Measurements from ENCODE around the gene EPHA5. TPM values are rescaled to one million over a fixed set of nuclear protein-coding genes. Genes with fewer than 3 reads are reported as not detected.

Gene EPHA5
- total RNA-seq, 6 experiments from 2014 or later = not detected

GRCh38 chr4:65381648-65382047, 288.6 kb downstream of the EPHA5 start:
- ATAC-seq (no peak), DNase-seq (no peak)
- H3K9me3 ChIP-seq = no peaks in the 10 kb centered on the region
- no peak overlapping the region for H3K4me3 ChIP-seq
- intact Hi-C loops (cut with DNase I) = no loop called here
- 0% methylated on average over 1 of the region's 1 CpG for WGBS (ENCODE audit: insufficient coverage, low coverage, low lambda C conversion rate, missing lambda C conversion rate)
- H3K27me3 ChIP-seq = no peaks in the 10 kb centered on the region
- no peak for TF ChIP-seq POLR2A (IDR thresholded peaks at IDR 0.05)
- TF ChIP-seq CTCF (IDR thresholded peaks at IDR 0.05) = no peak
- no peaks in the 10 kb centered on the region for H3K4me1 ChIP-seq
- no peak overlapping the region for H3K27ac ChIP-seq
- H3K36me3 ChIP-seq = no peaks in the 10 kb centered on the region

- no peak for DNase-seq
- Histone ChIP-seq H3K4me1 (no peaks in the 10 kb centered on the region), H3K36me3 (no peaks in the 10 kb centered on the region), H3K4me3 (no peak overlapping the region), H3K27me3 (no peaks in the 10 kb centered on the region), H3K27ac (no peak overlapping the region), H3K9me3 (no peaks in the 10 kb centered on the region)
- intact Hi-C loops (cut with DNase I) = no loop called here
- no peak for ATAC-seq
- TF ChIP-seq CTCF (IDR thresholded peaks at IDR 0.05) (no peak), POLR2A (IDR thresholded peaks at IDR 0.05) (no peak)
- WGBS (ENCODE audit: insufficient coverage, low coverage, low lambda C conversion rate, missing lambda C conversion rate) = 62% methylated on average over 3 of the region's 3 CpGs
Observed at GRCh38 chr4:65370709-65371108, 299.6 kb downstream of the EPHA5 start.

- no peaks in the 10 kb centered on the region for H3K36me3 ChIP-seq
- ATAC-seq (no peak), DNase-seq (no peak)
- no peak overlapping the region for H3K4me3 ChIP-seq
- TF ChIP-seq POLR2A (IDR thresholded peaks at IDR 0.05) (no peak), CTCF (IDR thresholded peaks at IDR 0.05) (no peak)
- intact Hi-C loops (cut with DNase I) = no loop called here
- 71% methylated on average over 1 of the region's 1 CpG for WGBS (ENCODE audit: insufficient coverage, low coverage, low lambda C conversion rate, missing lambda C conversion rate)
- H3K27ac ChIP-seq = no peak overlapping the region
- no peaks in the 10 kb centered on the region for H3K4me1 ChIP-seq
- H3K27me3 ChIP-seq = no peaks in the 10 kb centered on the region
- no peaks in the 10 kb centered on the region for H3K9me3 ChIP-seq
Observed at GRCh38 chr4:65367306-65367705, 303.0 kb downstream of the EPHA5 start.

DNA sequence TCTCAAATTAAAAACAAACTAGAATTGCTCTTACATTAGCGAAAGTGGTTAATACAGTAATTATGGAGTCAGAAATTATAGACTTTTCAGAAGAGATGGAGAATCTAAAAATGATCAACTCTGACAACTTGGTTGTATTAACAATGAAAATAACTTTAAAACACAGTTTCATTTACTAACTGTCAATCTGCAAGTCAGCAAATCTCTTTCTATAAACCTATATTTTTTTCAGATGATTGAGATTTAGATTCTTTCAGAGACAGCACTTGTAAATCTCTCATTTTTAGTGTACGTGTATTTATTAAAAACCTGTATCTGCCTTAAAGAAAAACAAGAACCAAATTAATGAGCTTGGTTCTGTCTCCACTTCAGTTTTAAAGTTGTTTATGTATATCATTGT, 311.4 kb downstream of the EPHA5 start:
- ATAC-seq = no peak
- intact Hi-C loops (cut with DNase I) = no loop called here
- H3K4me1 ChIP-seq = no peaks in the 10 kb centered on the region
- no peak for DNase-seq
- TF ChIP-seq CTCF (IDR thresholded peaks at IDR 0.05) (no peak), POLR2A (IDR thresholded peaks at IDR 0.05) (no peak)
- H3K27me3 ChIP-seq = no peaks in the 10 kb centered on the region
- no peak overlapping the region for H3K27ac ChIP-seq
- no peaks in the 10 kb centered on the region for H3K9me3 ChIP-seq
- H3K4me3 ChIP-seq = no peak overlapping the region
- no peaks in the 10 kb centered on the region for H3K36me3 ChIP-seq
- 44% methylated on average over 2 of the region's 2 CpGs for WGBS (ENCODE audit: insufficient coverage, low coverage, low lambda C conversion rate, missing lambda C conversion rate)

GRCh38 chr4:65353098-65353497, 317.2 kb downstream of the EPHA5 start:
- WGBS (ENCODE audit: insufficient coverage, low coverage, low lambda C conversion rate, missing lambda C conversion rate) = 48% methylated on average over 1 of the region's 1 CpG
- Histone ChIP-seq H3K27ac (no peak overlapping the region), H3K4me3 (no peak overlapping the region), H3K4me1 (no peaks in the 10 kb centered on the region), H3K36me3 (no peaks in the 10 kb centered on the region), H3K27me3 (no peaks in the 10 kb centered on the region), H3K9me3 (no peaks in the 10 kb centered on the region)
- intact Hi-C loops (cut with DNase I) = no loop called here
- DNase-seq = no peak
- no peak for ATAC-seq
- no peak for TF ChIP-seq CTCF (IDR thresholded peaks at IDR 0.05)
- TF ChIP-seq POLR2A (IDR thresholded peaks at IDR 0.05) = no peak
